NCI-H82 treated with DMSO at 0.1 percent for 48 hours (cell line): Measurements from ENCODE around the gene PUS1.

Experiments used
- DNase-seq: peaks from one replicate; lab custom pipeline; 2025; ENCODE audit not compliant: unreplicated experiment; lab: John Stamatoyannopoulos, UW

Gene PUS1

DNA sequence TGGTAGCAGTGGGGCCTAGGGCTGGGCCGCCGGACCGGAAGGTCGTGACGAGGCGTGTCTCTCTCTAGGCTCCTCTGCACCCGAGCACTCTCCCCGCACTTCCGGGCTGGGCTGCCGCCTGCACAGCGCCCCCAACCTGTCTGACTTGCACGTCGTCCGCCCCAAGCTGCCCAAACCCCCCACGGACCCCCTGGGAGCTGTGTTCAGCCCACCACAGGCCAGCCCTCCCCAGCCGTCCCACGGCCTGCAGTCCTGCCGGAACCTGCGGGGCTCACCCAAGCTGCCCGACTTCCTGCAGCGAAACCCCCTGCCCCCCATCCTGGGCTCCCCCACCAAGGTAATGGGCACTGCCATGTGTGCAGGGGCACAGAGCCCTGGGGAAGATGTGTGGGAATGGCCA is 13.3 kb upstream of the PUS1 start:
- DNase-seq: no peak

DNA sequence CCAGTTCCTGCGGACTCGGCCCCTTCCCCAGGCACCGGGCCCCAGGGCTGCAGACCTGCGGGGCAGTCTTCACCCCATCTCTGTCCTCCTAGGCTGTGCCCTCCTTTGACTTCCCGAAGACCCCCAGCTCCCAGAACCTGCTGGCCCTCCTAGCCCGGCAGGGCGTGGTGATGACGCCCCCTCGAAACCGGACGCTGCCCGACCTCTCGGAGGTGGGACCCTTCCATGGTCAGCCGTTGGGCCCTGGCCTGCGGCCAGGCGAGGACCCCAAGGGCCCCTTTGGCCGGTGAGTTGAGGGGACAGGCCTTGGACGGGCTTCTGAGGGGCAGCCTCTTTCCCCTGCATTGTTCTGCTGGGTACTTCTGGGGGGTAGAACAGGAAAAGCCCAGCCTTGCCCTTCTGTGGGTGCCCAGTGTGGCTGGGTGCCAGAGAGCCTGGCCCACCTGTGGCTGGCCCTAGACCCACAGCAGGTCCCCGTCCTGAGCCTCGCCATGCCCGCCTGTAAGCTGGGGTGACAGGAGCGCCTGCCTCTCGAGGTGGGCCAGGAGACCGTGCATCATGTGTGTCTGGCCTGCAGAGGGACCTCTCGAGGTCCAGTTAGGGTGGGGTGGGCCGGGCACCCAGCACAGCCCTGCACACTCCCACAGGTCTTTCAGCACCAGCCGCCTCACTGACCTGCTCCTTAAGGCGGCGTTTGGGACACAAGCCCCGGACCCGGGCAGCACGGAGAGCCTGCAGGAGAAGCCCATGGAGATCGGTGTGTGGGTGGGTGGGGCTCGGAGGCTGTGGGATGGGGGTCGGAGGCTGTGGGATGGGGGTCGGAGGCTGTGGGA is 12.6 kb upstream of the PUS1 start:
- no peak for DNase-seq

DNA sequence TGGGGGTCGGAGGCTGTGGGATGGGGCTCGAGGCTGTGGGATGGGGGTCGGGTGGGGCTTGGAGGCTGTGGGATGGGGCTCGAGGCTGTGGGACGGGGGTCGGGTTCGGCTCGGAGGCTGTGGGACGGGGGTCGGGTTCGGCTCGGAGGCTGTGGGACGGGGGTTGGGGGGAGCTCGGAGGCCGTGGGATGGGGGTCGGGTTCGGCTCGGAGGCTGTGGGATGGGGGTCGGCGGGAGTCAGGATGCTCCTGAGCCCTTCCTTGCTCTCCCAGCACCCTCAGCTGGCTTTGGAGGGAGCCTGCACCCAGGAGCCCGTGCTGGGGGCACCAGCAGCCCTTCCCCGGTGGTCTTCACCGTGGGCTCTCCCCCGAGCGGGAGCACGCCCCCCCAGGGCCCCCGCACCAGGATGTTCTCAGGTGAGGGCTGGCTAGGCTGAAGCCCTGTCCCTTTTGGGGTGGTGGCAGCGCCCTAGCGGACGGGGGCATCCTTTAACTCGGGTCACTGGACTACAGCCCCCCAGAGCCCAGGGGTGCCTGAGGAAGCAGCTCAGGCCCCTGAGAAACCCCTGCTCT is 11.9 kb upstream of the PUS1 start:
- DNase-seq: no peak

DNA sequence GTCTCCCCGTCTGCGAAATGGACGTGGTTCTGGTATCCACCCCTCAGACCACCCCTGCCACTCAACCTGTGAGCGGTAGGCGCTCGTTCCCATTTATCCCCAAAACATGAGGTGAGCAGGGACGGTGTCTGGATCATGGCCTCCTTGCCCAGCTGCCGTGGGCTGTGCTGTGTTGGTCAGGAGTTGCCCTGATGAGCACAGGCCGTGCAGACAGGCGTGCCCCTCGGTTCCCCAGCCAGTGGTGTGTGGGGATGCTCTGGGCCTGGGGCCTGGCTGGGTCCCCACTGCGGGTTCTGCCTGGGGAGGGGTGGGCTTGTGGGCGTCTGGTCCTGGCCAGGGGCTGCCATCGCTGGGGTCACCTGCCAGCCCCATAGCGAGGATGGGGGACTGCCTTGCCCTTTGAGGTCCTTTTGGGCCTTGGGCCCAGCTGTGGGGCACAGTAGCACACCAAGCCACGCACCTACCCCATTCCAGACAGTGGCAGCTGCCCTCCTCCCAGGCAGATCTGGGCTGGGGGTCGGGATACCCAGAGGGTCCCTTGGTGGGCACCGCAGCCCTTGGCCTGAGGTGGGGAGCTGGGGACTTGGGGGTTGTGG is 11.3 kb upstream of the PUS1 start:
- no peak for DNase-seq

DNA sequence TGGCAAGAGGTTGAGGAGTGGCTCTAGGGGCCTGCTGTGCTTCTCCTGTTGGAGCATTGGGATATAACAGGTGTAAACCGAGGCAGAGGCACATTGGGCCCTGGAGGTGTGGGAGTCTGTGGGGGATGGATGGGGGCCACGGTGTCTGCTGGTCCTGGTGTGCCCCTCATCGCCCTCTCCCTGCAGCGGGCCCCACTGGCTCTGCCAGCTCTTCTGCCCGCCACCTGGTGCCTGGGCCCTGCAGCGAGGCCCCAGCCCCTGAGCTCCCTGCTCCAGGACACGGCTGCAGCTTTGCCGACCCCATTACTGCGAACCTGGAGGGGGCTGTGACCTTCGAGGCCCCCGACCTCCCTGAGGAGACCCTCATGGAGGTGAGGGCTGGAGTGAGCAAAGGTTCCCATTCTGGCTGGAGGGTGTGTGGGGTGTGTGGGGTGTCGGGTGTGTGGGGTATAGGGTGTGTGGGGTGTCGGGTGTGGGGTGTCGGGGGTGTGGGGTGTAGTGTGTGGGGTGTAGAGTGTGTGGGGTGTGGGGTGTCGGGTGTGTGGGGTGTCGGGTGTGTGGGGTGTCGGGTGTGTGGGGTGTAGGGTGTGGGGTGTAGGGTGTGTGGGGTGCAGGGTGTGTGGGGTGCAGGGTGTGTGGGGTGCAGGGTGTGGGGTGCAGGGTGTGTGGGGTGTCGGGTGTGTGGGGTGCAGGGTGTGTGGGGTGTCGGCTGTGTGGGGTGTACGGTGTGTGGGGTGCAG is 10.6 kb upstream of the PUS1 start:
- no peak for DNase-seq

DNA sequence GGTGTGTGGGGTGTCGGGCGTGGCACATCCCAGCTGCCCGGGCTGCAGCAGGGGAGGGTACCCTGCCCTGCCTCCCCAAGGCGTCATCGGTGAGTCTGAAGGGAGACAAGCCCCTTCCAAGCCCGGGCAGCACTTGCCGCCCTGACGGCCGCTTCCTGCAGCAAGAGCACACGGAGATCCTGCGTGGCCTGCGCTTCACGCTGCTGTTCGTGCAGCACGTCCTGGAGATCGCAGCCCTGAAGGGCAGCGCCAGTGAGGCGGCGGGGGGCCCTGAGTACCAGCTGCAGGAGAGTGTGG is 10.1 kb upstream of the PUS1 start:
- DNase-seq: no peak

DNA sequence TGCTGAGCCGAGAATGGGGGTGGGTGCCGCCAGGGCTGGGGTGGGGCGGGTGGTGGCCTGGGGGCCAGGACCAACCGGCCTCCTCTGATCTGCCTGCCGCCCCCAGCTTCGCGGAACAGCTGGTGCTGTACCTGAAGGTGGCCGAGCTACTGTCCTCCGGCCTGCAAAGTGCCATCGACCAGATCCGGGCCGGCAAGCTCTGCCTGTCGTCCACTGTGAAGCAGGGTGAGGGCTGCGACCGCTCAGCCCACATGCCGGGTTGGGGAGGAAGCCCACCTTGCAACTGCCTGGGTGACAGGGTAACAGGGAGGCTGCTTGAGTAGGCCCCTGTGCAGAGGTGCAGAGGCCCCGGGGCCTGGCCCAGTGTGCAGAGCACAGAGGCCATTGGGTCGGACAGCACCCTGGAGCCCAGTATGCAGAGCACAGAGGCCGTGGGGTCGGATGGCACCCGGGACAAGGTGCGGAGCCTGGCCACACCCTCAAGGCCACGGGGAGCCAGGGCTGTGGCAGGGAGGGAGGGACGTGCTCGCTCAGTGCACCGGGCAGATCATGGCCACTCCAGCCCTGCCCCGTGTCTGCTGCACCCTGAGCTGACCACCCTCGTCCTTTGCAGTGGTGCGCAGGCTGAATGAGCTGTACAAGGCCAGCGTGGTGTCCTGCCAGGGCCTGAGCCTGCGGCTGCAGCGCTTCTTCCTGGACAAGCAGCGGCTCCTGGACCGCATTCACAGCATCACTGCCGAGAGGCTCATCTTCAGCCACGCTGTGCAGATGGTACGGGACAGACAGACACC is 9.5 kb upstream of the PUS1 start:
- DNase-seq: no peak

DNA sequence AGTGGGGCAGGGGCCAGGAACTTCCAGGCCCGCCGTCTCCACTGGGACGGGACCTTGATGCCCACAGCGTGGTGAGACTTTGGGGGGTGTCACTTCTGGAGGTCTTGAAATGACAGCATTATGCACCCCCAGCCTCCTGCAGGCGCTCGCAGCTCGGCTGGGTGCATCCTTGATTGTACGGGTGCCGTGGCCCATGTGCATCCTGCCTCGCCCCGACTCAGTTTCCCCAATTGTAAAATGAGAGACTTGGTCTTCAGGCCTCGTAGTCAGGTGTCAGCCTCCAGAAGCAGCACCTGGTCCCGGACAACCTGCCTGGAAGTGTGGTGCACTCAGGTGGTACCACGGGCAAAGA is 8.9 kb upstream of the PUS1 start:
- no peak for DNase-seq

DNA sequence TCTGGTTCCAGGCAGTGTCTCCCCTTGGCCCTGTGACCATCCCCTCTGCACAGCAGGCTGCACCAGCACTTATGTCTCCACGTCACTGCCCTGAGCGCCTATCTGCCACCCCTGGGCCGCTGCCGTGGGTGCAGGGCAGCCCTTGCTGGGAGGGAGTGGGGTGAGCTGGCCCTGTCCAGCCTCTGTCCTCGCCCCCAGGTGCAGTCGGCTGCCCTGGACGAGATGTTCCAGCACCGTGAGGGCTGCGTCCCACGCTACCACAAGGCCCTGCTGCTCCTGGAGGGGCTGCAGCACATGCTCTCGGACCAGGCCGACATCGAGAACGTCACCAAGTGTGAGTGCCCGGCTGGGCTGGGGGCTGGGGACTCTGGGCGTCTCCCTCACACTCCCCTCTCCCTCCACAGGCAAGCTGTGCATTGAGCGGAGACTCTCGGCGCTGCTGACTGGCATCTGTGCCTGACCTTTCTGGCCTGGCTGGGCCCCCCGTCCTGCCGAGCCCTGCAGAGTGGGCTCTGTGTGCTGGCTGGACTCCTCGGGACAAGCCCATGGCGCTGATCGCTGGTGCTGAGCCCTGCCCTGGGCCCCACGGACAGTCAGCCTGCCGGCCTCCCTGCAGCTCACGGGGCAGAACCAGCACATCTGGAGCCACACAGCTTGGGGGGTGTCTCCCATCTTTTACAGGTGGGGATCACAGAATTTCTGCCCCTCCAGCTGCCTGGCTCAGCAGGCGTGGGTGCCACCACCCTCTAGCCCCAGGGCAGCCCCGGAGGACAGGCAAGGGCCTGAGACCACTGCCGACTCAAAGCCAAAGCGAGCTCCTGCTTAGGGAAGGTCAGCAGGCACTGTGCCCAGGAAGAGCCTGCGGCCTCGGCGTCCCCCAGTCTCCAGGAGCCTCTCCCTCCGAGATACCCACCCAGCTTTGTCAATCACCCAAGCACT is 7.9 kb upstream of the PUS1 start:
- DNase-seq: no peak

DNA sequence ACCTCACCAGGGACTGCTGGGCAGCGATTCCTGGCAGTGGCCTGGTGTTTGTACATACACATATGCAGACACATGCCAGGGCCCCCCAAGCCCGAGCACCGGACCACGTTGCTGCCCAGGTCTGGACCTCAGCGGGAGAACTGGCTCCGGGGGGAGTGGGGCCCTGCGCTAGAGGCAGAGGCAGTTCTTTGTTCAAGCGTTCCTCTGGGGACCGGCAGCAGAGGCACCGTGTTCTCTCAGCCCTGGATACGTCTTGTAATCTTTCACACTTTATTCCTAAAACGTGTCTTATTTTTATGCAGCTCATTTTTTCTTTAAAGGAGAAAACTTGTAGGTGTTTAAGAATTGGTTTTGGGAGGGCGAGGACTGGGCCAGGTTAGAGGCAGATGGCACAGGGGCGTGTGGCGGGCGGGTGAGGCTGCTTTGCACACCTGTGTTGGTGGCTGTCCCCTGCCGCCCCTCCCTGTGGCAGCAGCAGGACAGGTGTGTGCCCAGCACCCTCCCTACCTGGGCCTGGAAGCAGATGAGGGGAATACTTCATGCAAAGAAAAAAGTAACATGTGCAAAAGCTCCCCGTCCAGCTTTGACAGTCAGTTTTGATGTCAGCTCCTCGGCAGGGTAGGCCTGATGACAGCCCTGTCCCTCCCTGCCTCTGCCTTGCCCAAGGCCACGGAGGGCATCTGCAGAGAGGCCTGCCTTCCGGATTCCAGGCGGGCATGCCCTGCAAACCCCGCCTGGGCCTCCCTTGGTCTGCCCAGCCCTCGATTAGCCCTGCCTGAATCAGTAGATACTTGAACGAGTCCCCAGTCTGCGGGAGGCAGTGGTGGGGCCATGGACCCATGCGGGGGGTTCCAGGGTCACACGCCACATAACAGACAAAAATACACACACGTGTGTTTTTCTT is 7.0 kb upstream of the PUS1 start:
- DNase-seq: no peak

DNA sequence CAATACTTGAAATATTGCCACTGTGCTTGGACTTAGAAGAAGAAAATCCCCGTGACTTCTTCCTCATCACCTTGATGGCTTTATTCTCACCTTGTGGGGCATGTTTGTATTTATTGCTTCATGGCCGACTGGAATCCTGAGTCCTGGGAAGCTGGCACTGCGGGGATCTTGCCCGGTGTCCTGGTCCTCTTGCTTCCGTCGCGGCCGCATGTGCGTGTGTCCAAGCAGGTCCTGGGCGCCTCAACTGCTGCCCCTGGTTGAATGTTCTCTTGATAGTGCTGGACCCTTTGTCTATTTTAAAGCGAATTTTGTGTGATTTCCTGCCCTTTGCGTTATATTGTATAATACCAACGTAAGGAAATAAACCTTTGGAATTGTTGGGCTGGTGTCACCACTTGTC is 6.3 kb upstream of the PUS1 start:
- DNase-seq: no peak

DNA sequence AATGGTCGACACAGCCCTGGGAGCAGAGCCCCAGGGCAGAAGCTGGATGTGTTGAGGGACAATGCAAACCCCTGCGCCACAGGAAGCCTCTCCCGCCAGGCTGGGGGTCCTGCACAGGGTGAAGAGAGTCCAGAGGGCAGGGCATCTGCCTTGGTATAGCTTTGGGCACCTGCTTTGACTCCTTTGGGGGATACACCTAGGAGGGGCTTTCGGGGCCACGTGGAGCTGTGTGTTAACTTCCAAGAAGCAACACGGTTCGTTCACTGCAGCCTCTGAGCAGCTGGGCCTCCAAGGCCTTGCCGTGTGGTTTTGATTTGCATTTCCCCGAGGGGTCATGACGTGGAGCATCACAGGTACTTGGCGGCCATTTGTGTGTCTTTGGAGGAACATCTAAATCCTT is 5.8 kb upstream of the PUS1 start:
- no peak for DNase-seq

DNA sequence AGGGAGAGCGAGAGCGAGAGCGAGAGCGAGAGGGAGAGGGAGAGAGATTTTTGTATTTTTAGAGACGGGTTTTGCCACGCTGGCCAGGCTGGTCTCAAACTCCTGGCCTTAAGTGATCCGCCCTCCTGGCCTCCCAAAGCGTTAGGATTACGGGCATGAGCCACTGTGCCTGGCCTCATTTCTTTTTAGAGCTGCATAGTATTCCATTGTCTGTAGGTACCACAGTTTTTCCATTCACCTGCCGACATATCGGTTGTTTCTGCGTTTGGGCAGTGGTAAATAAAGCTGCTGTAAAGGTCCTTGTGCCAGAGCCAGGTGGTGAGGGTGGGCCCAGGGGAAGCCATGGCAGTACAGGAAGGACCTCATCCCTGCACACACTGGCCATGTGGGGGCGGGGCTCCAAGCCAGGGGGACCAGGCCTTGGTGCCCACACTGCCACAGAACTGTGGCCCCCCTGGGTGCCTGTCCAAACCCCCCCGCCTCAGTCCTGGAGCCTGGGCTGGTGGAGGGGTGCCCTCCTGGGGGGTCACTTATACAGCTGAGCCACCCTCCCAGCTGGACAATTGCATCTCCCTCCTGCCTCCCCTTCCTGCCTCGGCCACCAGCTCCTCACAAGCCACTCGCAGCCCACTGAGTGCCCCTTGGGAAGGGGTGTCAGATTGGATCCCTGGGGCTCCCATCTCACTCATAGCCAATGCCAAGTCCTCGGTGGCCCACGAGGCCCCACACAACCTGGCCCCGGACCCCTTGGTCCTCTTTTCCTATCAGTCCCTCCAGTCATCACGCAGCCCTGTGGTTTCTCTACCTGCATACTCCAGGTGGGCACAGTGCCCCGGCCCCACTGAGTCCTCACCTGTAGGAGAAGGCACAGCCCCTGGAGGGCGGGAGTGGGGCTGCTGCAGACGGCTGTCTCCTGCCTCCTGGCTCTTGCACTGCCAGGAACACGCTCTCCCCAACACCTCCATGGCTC is 1.7 kb upstream of the PUS1 start:
- no peak for DNase-seq

DNA sequence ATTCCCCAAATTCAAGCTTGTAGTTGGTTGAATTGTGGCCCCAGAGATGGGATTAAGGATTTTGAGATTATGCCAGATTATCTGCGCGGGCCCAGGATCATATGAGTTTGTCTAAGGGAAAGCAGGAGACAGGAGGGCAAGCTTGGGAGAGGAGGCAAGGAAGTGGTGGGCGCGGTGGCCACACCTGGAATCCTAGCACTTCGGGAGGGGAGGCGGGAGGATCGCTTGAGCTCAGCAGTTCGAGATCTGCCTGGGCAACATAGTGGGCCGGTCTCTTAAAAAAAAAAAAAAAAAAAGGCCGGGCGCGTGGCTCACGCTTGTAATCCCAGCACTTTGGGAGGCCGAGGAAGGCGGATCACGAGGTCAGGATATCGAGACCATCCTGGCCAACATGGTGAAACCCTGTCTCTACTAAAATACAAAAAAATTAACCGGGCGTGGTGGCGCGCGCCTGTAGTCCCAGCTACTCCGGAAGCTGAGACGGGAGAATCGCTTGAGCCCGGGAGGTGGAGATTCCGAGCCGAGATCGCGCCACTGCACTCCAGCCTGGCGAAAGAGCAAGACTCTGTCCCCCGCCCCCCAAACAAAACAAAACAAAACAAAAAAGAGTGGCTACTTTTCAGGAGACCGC is 881 bp upstream of the PUS1 start:
- DNase-seq: peak; percentile 83

DNA sequence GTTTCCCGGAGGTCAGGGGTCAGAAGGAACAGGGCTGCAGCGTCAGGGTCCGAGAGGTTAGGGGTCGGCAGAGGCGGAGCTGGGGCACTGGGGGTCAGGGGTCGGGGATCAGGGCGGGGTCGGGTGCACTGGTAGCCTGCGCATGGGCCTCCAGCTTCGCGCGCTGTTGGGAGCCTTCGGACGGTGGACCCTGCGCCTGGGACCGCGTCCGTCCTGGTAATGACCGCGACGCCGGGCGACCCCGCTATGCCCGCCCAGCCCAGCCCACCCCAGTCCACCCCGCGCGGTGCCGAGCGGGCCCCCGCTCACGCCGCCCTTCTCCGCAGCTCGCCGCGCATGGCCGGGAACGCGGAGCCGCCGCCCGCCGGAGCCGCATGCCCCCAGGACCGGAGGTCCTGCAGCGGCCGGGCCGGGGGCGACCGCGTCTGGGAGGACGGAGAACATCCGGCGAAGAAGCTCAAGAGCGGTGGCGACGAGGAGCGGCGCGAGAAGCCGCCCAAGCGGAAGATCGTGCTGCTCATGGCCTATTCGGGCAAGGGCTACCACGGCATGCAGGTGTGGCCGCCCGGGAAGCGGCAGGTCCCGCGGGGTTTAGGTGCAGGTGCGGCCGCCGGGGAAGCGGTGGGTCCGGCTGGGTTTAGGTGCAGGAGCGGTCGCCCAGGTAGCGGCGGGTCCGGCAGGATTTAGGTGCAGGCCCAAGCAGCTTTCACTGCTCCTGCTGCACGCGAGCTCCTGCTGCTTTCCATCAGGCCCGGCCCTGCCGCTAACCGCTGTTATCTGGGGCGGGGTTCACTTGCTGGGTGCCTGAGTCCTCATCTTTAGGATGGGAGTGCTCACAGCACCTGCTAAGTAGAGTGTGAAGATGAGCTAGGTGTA is 743 bp downstream of the PUS1 start:
- DNase-seq: no peak

DNA sequence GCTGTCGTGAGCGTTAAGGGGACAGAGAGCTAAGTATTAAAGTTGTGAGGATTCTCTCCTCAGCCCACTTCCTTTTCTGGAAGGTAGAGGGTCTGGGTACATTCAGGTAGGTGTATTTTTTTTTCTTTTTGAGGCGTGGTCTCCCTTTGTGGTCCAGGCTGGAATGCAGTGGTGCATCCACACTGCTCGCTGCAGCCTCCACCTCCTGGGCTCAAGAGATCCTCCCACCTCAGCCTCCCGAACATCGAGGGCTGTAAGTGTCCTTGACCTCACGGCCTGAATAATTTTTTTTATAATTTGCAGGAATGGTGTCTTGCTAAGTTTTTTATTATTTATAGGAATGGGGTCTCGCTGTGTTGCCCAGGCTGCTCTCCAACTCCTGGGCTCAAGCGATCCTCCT is 1.4 kb downstream of the PUS1 start:
- no peak for DNase-seq

DNA sequence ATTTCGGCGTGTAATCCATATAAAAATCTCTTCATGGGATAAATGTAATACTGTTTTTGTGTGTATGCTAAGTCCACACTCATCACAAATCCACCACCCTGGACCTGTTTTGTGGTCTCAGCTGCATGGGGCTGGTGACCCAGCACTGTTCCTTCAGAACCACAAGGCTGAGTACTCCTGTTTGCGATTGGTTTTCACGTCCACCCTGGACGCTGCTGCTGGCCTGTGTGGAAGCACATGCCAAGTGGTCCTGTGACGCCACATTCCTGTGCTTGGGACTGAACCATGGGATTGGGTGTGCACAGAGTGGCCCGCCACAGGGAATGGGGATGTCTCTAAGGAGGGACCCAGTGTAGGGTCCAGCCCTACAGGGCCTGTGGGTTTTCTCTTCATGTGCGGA is 4.3 kb downstream of the PUS1 start:
- DNase-seq: no peak
